Sigmoid colon (tissue), 4 donors: ENCODE measurements around the gene PRX.

Experiments used
- CTCF ChIP-seq, 4 experiments: fragments of 450-650 bp in 3 of 4; fragments of 200-600 bp in 1 of 4; IDR thresholded peaks; one replicate each; pipeline ENCODE4 v1.5.1; 2016 to 2019; ENCODE audit warnings: antibody characterized with exemption in 4 of 4, mild to moderate bottlenecking in 3 of 4, moderate library complexity in 2 of 4
- EP300 ChIP-seq, 4 donors: sonication (generic); formaldehyde crosslinking; IDR thresholded peaks; one replicate each; pipeline ENCODE4 v1.6.1; 2017; ENCODE audit warnings: antibody characterized with exemption in 4 of 4
- POLR2A ChIP-seq, 2 donors: fragments of 450-650 bp; IDR thresholded peaks; one replicate each; pipeline ENCODE4 v1.6.1; 2016; ENCODE audit warnings: antibody characterized with exemption in 2 of 2, mild to moderate bottlenecking in 2 of 2, moderate library complexity in 2 of 2
- POLR2AphosphoS5 ChIP-seq, 4 donors: sonication (generic); formaldehyde crosslinking; IDR thresholded peaks; one replicate each; pipeline ENCODE4 v1.6.1; 2017; ENCODE audit warnings: antibody characterized with exemption in 4 of 4

GRCh38 chr19:40388481-40388880 lies 24.7 kb downstream of the PRX start:
- TF ChIP-seq POLR2A (IDR thresholded peaks at IDR 0.05) (no peak), POLR2AphosphoS5 (IDR thresholded peaks at IDR 0.05) (no peak), EP300 (IDR thresholded peaks at IDR 0.05) (no peak), CTCF (IDR thresholded peaks at IDR 0.05) (no peak)
